ENCODE results near the gene SPDYA.

- TF ChIP-seq ZNF180 (CRISPR knock-in tag; IDR thresholded peaks at IDR 0.05; ENCODE audit: borderline replicate concordance, low read depth) (no peak), ZBTB40 (IDR thresholded peaks at IDR 0.05) (no peak), ZBTB40 (CRISPR knock-in tag; IDR thresholded peaks at IDR 0.05) (no peak), FOSL2 (CRISPR knock-in tag; IDR thresholded peaks at IDR 0.05) (no peak), CTCF (CRISPR knock-in tag; IDR thresholded peaks at IDR 0.05) (no peak), ZNF776 (CRISPR knock-in tag; IDR thresholded peaks at IDR 0.05) (no peak), NCOR1 (IDR thresholded peaks at IDR 0.05; ENCODE audit: borderline replicate concordance, low read length) (no peak), ELF1 (CRISPR knock-in tag; IDR thresholded peaks at IDR 0.05) (no peak), KMT2B (CRISPR knock-in tag; IDR thresholded peaks at IDR 0.05) (no peak)
- TF ChIP-seq, protein P1, sequence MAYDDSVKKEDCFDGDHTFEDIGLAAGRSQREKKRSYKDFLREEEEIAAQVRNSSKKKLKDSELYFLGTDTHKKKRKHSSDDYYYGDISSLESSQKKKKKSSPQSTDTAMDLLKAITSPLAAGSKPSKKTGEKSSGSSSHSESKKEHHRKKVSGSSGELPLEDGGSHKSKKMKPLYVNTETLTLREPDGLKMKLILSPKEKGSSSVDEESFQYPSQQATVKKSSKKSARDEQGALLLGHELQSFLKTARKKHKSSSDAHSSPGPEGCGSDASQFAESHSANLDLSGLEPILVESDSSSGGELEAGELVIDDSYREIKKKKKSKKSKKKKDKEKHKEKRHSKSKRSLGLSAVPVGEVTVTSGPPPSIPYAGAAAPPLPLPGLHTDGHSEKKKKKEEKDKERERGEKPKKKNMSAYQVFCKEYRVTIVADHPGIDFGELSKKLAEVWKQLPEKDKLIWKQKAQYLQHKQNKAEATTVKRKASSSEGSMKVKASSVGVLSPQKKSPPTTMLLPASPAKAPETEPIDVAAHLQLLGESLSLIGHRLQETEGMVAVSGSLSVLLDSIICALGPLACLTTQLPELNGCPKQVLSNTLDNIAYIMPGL (CRISPR knock-in tag; IDR thresholded peaks at IDR 0.05; ENCODE audit: borderline replicate concordance in 1 of 2, low read depth in 1 of 2): no peak
These were observed 82.9 kb downstream of the SPDYA start for GRCh38 chr2:28893488-28893887.

Measured in HepG2 (cell line).